ENCODE measurements around the gene CLTA.

The CLTA gene

GRCh38 chr9:36191290-36191645 is 547 bp downstream of the CLTA start:
- TF ChIP-seq CTCF (conservative IDR thresholded peaks at IDR 0.05; ENCODE audit: low read length): no peak
- peak; percentile 40 for DNase-seq (ENCODE audit: low read depth)
- H3K4me3 ChIP-seq (ENCODE audit: low read length): peak overlapping the region; percentile 94

GRCh38 chr9:36191686-36192085 is 965 bp downstream of the CLTA start:
- peak overlapping the region; percentile 94 for H3K4me3 ChIP-seq (ENCODE audit: low read length)
- no peak for TF ChIP-seq CTCF (conservative IDR thresholded peaks at IDR 0.05; ENCODE audit: low read length)
- no peak for DNase-seq (ENCODE audit: low read depth)

GRCh38 chr9:36192196-36192595 is 1.5 kb downstream of the CLTA start:
- H3K4me3 ChIP-seq (ENCODE audit: low read length): peak overlapping the region; percentile 94
- no peak for DNase-seq (ENCODE audit: low read depth)
- TF ChIP-seq CTCF (conservative IDR thresholded peaks at IDR 0.05; ENCODE audit: low read length): no peak

- TF ChIP-seq CTCF (conservative IDR thresholded peaks at IDR 0.05; ENCODE audit: low read length): no peak
- H3K4me3 ChIP-seq (ENCODE audit: low read length): peak overlapping the region; percentile 94
- no peak for DNase-seq (ENCODE audit: low read depth)
Measured at GRCh38 chr9:36193023-36193422, 2.3 kb downstream of the CLTA start.

- DNase-seq (ENCODE audit: low read depth): peak; percentile 55
- no peak for TF ChIP-seq CTCF (conservative IDR thresholded peaks at IDR 0.05; ENCODE audit: low read length)
- no peak overlapping the region; the same call in 1 of the 2 replicates for H3K4me3 ChIP-seq (ENCODE audit: low read length)
Measured at GRCh38 chr9:36194326-36195000, 3.7 kb downstream of the CLTA start.

GRCh38 chr9:36204906-36205547 is 14.3 kb downstream of the CLTA start:
- H3K4me3 ChIP-seq (ENCODE audit: low read length): no peak overlapping the region
- DNase-seq (ENCODE audit: low read depth): no peak
- TF ChIP-seq CTCF (conservative IDR thresholded peaks at IDR 0.05; ENCODE audit: low read length): peak; percentile 21; the same call in 1 of the 2 replicates

- DNase-seq (ENCODE audit: low read depth): no peak
- no peak overlapping the region for H3K4me3 ChIP-seq (ENCODE audit: low read length)
Measured at GRCh38 chr9:36207016-36207415, 16.3 kb downstream of the CLTA start.

More at GRCh38 chr9:36207016-36207415, 16.3 kb downstream of the CLTA start:
- TF ChIP-seq CTCF (conservative IDR thresholded peaks at IDR 0.05; ENCODE audit: low read length): no peak
